ENCODE results near the gene TAS2R3.

TAS2R3 gene

GRCh38 chr7:141737118-141737835 lies 26.6 kb upstream of the TAS2R3 start:
- TF ChIP-seq, protein P1, sequence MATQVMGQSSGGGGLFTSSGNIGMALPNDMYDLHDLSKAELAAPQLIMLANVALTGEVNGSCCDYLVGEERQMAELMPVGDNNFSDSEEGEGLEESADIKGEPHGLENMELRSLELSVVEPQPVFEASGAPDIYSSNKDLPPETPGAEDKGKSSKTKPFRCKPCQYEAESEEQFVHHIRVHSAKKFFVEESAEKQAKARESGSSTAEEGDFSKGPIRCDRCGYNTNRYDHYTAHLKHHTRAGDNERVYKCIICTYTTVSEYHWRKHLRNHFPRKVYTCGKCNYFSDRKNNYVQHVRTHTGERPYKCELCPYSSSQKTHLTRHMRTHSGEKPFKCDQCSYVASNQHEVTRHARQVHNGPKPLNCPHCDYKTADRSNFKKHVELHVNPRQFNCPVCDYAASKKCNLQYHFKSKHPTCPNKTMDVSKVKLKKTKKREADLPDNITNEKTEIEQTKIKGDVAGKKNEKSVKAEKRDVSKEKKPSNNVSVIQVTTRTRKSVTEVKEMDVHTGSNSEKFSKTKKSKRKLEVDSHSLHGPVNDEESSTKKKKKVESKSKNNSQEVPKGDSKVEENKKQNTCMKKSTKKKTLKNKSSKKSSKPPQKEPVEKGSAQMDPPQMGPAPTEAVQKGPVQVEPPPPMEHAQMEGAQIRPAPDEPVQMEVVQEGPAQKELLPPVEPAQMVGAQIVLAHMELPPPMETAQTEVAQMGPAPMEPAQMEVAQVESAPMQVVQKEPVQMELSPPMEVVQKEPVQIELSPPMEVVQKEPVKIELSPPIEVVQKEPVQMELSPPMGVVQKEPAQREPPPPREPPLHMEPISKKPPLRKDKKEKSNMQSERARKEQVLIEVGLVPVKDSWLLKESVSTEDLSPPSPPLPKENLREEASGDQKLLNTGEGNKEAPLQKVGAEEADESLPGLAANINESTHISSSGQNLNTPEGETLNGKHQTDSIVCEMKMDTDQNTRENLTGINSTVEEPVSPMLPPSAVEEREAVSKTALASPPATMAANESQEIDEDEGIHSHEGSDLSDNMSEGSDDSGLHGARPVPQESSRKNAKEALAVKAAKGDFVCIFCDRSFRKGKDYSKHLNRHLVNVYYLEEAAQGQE (IDR thresholded peaks at IDR 0.05; ENCODE audit: insufficient read depth in 1 of 2, low read depth in 2 of 2, low read length in 2 of 2): no peak
- TF ChIP-seq TAF1 (IDR thresholded peaks at IDR 0.05; ENCODE audit: borderline replicate concordance, insufficient read depth, low read length) (no peak), POLR2AphosphoS5 (IDR thresholded peaks at IDR 0.05; ENCODE audit: low read depth, low read length) (no peak), SIN3A (IDR thresholded peaks at IDR 0.05; ENCODE audit: borderline replicate concordance, insufficient read depth, low read length) (no peak), FOXP2 (optimal IDR thresholded peaks at IDR 0.05; ENCODE audit: borderline replicate concordance, extremely low read depth, extremely low read length, insufficient read depth) (no peak)

- peak; percentile 84; the same call in 1 of the 2 replicates for TF ChIP-seq SIN3A (IDR thresholded peaks at IDR 0.05; ENCODE audit: borderline replicate concordance, insufficient read depth, low read length)
- TF ChIP-seq, protein P1 (IDR thresholded peaks at IDR 0.05; ENCODE audit: insufficient read depth in 1 of 2, low read depth in 2 of 2, low read length in 2 of 2): peak; percentile 22 to 28; a peak in 1 of 4 replicates
- peak; percentile 82 for TF ChIP-seq POLR2AphosphoS5 (IDR thresholded peaks at IDR 0.05; ENCODE audit: low read depth, low read length)
- TF ChIP-seq FOXP2 (optimal IDR thresholded peaks at IDR 0.05; ENCODE audit: borderline replicate concordance, extremely low read depth, extremely low read length, insufficient read depth): peak; percentile 78
- TF ChIP-seq TAF1 (IDR thresholded peaks at IDR 0.05; ENCODE audit: borderline replicate concordance, insufficient read depth, low read length): peak; percentile 87; the same call in 1 of the 2 replicates
These were observed 25.9 kb upstream of the TAS2R3 start, which contains the start of gene SSBP1 for GRCh38 chr7:141737836-141738591. Gene SSBP1, plus strand, starts transcription at chr7:141738358. Its CDS starts 809 bp downstream, at chr7:141739167.

DNA sequence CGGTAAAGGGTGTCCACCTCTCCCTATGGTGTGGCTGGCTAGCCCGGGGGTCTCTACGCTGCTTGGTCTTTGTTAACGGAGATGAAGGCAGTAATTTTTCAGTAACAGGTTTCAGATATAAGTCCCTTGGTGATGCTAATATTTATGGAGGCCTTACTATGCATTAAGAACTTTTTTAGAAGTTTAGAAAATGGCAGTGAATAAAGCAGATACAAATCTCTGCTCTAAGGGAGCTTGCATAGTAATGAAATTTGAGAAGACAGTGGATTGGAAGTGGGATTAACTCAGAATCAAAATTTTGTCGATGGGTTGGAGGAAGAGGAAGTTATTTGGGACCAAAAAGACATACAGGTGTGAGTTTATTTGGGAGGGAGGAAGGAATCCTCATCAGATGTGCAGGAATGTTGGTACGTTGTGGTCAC lies 25.3 kb upstream of the TAS2R3 start:
- TF ChIP-seq TAF1 (IDR thresholded peaks at IDR 0.05; ENCODE audit: borderline replicate concordance, insufficient read depth, low read length) (no peak), POLR2AphosphoS5 (IDR thresholded peaks at IDR 0.05; ENCODE audit: low read depth, low read length) (no peak), SIN3A (IDR thresholded peaks at IDR 0.05; ENCODE audit: borderline replicate concordance, insufficient read depth, low read length) (no peak), FOXP2 (optimal IDR thresholded peaks at IDR 0.05; ENCODE audit: borderline replicate concordance, extremely low read depth, extremely low read length, insufficient read depth) (no peak)
- TF ChIP-seq, protein P1 (IDR thresholded peaks at IDR 0.05; ENCODE audit: insufficient read depth in 1 of 2, low read depth in 2 of 2, low read length in 2 of 2): no peak

GRCh38 chr7:141739250-141739649 lies 24.6 kb upstream of the TAS2R3 start:
- TF ChIP-seq TAF1 (IDR thresholded peaks at IDR 0.05; ENCODE audit: borderline replicate concordance, insufficient read depth, low read length) (no peak), FOXP2 (optimal IDR thresholded peaks at IDR 0.05; ENCODE audit: borderline replicate concordance, extremely low read depth, extremely low read length, insufficient read depth) (no peak), SIN3A (IDR thresholded peaks at IDR 0.05; ENCODE audit: borderline replicate concordance, insufficient read depth, low read length) (no peak), POLR2AphosphoS5 (IDR thresholded peaks at IDR 0.05; ENCODE audit: low read depth, low read length) (no peak)

DNA sequence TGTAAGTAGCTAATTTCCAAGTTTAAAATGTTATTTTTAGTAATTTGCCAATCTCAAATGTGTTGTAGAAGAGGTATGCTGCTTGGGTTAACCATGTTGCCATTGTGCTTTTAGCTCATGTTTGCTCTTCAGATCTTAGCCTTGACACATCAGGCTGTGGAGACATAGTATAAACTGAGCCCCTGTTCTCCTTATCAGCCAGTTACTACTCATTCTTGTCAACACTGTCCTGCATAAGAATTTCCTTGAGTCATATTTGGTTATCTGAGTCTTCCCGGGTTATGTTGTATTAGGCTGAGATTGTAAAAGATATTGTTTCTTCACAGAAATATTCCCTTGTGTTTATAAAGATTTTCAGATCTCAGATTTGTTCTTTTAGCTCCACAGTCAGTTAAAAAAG lies 21.7 kb upstream of the TAS2R3 start:
- TF ChIP-seq SIN3A (IDR thresholded peaks at IDR 0.05; ENCODE audit: borderline replicate concordance, insufficient read depth, low read length) (no peak), FOXP2 (optimal IDR thresholded peaks at IDR 0.05; ENCODE audit: borderline replicate concordance, extremely low read depth, extremely low read length, insufficient read depth) (no peak), POLR2AphosphoS5 (IDR thresholded peaks at IDR 0.05; ENCODE audit: low read depth, low read length) (no peak), TAF1 (IDR thresholded peaks at IDR 0.05; ENCODE audit: borderline replicate concordance, insufficient read depth, low read length) (no peak)
- TF ChIP-seq, protein P1 (IDR thresholded peaks at IDR 0.05; ENCODE audit: insufficient read depth in 1 of 2, low read depth in 2 of 2, low read length in 2 of 2): no peak
